Lower lobe of right lung (tissue), 2 donors: ENCODE data around the gene WSCD1. TPM values are rescaled to one million over a fixed set of nuclear protein-coding genes. Genes with fewer than 3 reads are reported as not detected.

Experiments
- ATAC-seq, 2 donors: fragments of 200-7000 bp; cut with Tn5 transposase; one replicate each; pipeline ENCODE4 v1.9.1; 2020 to 2022; ENCODE audit warnings: mild to moderate bottlenecking in 2 of 2, moderate library complexity in 2 of 2
- DNase-seq: peaks from one replicate; pipeline ENCODE4 v3.0.0-alpha.2; 2020
- H3K27ac ChIP-seq: fragments of 200-600 bp; one replicate; pipeline ENCODE4 v1.8.0; 2022
- H3K27me3 ChIP-seq: fragments of 200-600 bp; one replicate; pipeline ENCODE4 v1.8.0; 2022; ENCODE audit warnings: low read depth
- H3K36me3 ChIP-seq: fragments of 200-600 bp; one replicate; pipeline ENCODE4 v1.8.0; 2022; ENCODE audit warnings: mild to moderate bottlenecking
- H3K4me1 ChIP-seq: fragments of 200-600 bp; one replicate; pipeline ENCODE4 v1.8.0; 2022
- H3K4me3 ChIP-seq: fragments of 200-600 bp; one replicate; pipeline ENCODE4 v1.8.0; 2022; ENCODE audit warnings: mild to moderate bottlenecking
- H3K9me3 ChIP-seq: fragments of 200-600 bp; one replicate; pipeline ENCODE4 v1.8.0; 2022
- intact Hi-C: fragments of 100-400 bp; cut with DNase I; formaldehyde crosslinking; loops from one replicate; pipeline ENCODE4 v1.11.0; 2022
- total RNA-seq: library from RNA; stranded (reverse); fragmentation: NEBNext Ultra II Directional; extraction: Animal tissue kit (Norgen Biotek cat#: 25700); gene quantifications from one replicate; pipeline ENCODE4 v1.2.1, GENCODE V29; 2021
- TF ChIP-seq, protein P1 (sequence below): fragments of 200-600 bp; IDR thresholded peaks from one replicate; pipeline ENCODE4 v1.8.0; 2022; ENCODE audit warnings: antibody characterized with exemption, mild to moderate bottlenecking
- donor health status: DM: no; HTN: yes; CAD: no; lungs with severe emphysema.

Gene WSCD1
- total RNA-seq, 1 donor from 2014 or later = 3.6 TPM

DNA sequence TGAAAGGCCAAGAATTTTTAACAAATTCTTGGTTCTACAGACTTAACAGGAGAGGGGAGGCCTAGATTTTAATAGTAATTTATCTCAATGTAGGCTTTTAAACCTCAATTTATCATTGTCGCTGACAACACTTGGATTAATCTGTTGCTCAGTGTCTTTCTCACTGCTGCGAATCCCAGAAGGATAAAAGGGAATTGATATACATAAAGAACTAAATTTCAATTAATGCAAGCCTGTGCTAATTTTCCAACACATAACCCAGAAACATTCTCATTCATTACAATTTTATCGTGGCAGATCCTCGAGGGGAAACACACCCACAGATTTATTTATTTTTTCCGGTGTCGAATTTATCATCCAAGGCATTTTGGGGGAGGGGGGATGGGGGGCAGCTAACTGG, 98.1 kb downstream of the WSCD1 start:
- no peaks in the 10 kb centered on the region for H3K36me3 ChIP-seq
- no peak overlapping the region for H3K4me3 ChIP-seq
- TF ChIP-seq, protein P1, sequence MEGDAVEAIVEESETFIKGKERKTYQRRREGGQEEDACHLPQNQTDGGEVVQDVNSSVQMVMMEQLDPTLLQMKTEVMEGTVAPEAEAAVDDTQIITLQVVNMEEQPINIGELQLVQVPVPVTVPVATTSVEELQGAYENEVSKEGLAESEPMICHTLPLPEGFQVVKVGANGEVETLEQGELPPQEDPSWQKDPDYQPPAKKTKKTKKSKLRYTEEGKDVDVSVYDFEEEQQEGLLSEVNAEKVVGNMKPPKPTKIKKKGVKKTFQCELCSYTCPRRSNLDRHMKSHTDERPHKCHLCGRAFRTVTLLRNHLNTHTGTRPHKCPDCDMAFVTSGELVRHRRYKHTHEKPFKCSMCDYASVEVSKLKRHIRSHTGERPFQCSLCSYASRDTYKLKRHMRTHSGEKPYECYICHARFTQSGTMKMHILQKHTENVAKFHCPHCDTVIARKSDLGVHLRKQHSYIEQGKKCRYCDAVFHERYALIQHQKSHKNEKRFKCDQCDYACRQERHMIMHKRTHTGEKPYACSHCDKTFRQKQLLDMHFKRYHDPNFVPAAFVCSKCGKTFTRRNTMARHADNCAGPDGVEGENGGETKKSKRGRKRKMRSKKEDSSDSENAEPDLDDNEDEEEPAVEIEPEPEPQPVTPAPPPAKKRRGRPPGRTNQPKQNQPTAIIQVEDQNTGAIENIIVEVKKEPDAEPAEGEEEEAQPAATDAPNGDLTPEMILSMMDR = no peak
- H3K27ac ChIP-seq = no peak overlapping the region
- intact Hi-C loops = no loop called here
- no peaks in the 10 kb centered on the region for H3K4me1 ChIP-seq
- no peaks in the 10 kb centered on the region for H3K9me3 ChIP-seq
- no peaks in the 10 kb centered on the region for H3K27me3 ChIP-seq
- ATAC-seq (no peak), DNase-seq (no peak)

DNA sequence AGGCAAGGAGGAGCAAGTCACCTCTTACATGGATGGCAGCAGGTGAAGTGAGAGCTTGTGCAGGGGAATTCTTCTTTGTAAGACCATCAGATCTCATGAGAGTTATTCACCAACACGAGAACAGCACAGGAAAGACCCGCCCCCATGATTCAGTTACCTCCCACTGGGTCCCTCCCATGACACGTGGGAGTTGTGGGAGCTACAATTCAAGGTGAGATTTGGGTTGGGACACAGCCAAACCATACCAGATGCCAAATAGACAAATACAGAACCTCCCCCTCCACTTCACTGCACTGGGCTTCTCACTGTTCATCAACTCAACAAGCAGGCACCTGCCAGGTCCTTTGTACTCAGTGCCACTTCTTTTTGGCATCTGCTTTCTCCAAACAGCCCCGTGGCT, 100.2 kb downstream of the WSCD1 start:
- H3K27ac ChIP-seq = no peak overlapping the region
- no peaks in the 10 kb centered on the region for H3K9me3 ChIP-seq
- H3K27me3 ChIP-seq = no peaks in the 10 kb centered on the region
- TF ChIP-seq, protein P1 = no peak
- DNase-seq (no peak), ATAC-seq (no peak)
- H3K4me1 ChIP-seq = no peaks in the 10 kb centered on the region
- no peaks in the 10 kb centered on the region for H3K36me3 ChIP-seq
- intact Hi-C loops = no loop called here
- H3K4me3 ChIP-seq = no peak overlapping the region

DNA sequence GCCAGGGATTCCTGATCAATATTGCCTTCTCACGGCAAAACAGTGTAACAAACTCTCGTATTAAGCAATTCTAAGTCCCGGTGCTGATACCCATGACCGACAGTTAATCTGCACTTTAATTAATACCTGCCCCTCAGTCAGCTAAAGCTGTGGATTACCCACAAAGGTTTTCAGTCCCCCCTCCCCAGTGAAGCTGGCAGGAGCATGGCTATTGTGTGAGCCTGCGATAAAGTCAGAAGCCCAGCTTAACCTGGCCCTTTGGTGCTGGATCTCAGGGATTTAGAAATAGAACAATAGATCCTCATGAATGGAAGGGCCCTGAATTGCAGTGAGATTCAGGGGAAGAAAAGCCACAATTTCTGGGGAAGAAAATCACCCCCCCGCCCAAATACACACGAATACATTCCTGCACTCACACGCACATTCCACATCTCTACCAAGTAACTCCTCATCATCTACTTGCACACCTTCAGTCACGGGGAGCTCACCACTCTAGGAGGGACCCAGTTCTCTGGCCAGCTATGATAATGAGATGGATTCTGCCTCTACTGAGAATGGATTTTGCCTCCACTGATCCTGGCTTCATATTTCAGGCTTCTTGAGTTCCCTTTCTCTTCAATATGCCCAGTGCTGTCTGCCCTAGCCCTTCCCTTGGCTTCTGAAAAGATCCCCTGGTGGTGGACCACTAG, 102.6 kb downstream of the WSCD1 start:
- no peaks in the 10 kb centered on the region for H3K9me3 ChIP-seq
- no peak overlapping the region for H3K27ac ChIP-seq
- TF ChIP-seq, protein P1 = no peak
- no peak overlapping the region for H3K4me3 ChIP-seq
- no peaks in the 10 kb centered on the region for H3K36me3 ChIP-seq
- no peaks in the 10 kb centered on the region for H3K4me1 ChIP-seq
- DNase-seq = no peak
- H3K27me3 ChIP-seq = no peaks in the 10 kb centered on the region
- no peak for ATAC-seq
- intact Hi-C loops = no loop called here

DNA sequence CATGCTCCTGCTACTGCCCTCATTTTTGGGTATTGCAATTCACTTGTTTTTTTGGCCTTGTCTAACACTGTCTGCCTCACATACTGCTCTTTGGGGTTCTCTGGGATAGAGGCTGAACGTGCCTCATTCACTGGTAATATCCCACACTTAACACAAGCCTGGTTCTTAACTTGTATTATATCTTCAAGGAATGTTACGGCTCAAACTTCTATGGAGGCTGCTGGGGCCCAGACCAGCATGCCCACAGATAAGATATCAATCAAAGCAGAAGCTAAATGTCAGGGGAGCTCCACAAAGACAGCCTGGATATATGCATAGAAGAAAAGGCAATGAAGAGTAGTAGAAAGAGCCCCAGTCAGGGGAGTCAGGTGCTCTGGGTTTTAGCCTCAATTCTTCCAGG, 103.5 kb downstream of the WSCD1 start:
- no peak for ATAC-seq
- Histone ChIP-seq H3K36me3 (no peaks in the 10 kb centered on the region), H3K27me3 (no peaks in the 10 kb centered on the region), H3K9me3 (no peaks in the 10 kb centered on the region), H3K4me3 (no peak overlapping the region), H3K4me1 (no peaks in the 10 kb centered on the region), H3K27ac (no peak overlapping the region)
- TF ChIP-seq, protein P1 = no peak
- intact Hi-C loops = no loop called here
- DNase-seq = no peak
